Common myeloid progenitor, CD34-positive (primary cell): ENCODE results near the gene TMEM198.

ENCODE experiments used
- CTCF ChIA-PET: fragments of 350-600 bp; sonication (Branson Sonifier 250); formaldehyde crosslinking; loops from one replicate; lab custom pipeline; 2021; ENCODE audit warnings: antibody characterized with exemption; lab: Charles Lee
- POLR2A ChIA-PET: fragments of 350-600 bp; sonication (Branson Sonifier 250); formaldehyde crosslinking; loops from one replicate; lab custom pipeline; 2021; ENCODE audit warnings: antibody characterized with exemption; lab: Charles Lee
- DNase-seq, 3 donors: peaks; one replicate each; pipeline versions ENCODE4 v3.0.0 to v3.0.0-alpha.2; 2013
- H3K27ac ChIP-seq, 2 experiments: 1 replicate in 1 of 2; 2 replicates in 1 of 2; pipeline ENCODE4 v1.7.0; 2013; ENCODE audit warnings: inconsistent platforms in 2 of 2, low read length in 2 of 2, mild to moderate bottlenecking in 2 of 2, low read depth in 1 of 2, moderate library complexity in 1 of 2; ENCODE audit not compliant: severe bottlenecking in 2 of 2, insufficient read depth in 1 of 2, poor library complexity in 1 of 2
- H3K27me3 ChIP-seq, 5 experiments: replicated peaks in 2 of 5; 1 replicate in 3 of 5; 2 replicates in 2 of 5; pipeline versions ENCODE4 v1.6.1 to v1.7.0; 2013; ENCODE audit warnings: low read length in 4 of 5, mild to moderate bottlenecking in 2 of 5, moderate library complexity in 2 of 5, inconsistent platforms in 1 of 5; ENCODE audit not compliant: insufficient read depth in 5 of 5, control insufficient read depth in 4 of 5
- H3K36me3 ChIP-seq, 4 experiments: 1 replicate in 2 of 4; 2 replicates in 2 of 4; pipeline versions ENCODE4 v1.6.1 to v1.7.0; 2013; ENCODE audit warnings: low read length in 3 of 4, control low read depth in 1 of 4, mild to moderate bottlenecking in 1 of 4; ENCODE audit not compliant: control insufficient read depth in 4 of 4, insufficient read depth in 4 of 4
- H3K4me1 ChIP-seq, 4 experiments: 1 replicate in 3 of 4; 2 replicates in 1 of 4; pipeline versions ENCODE4 v1.6.1 to v1.7.1; 2013; ENCODE audit warnings: low read length in 3 of 4, mild to moderate bottlenecking in 3 of 4, control low read depth in 1 of 4, inconsistent platforms in 1 of 4, moderate library complexity in 1 of 4; ENCODE audit not compliant: control insufficient read depth in 4 of 4, insufficient read depth in 4 of 4; ENCODE audit errors: control extremely low read depth in 1 of 4
- H3K4me3 ChIP-seq, 7 experiments: 1 replicate in 4 of 7; 2 replicates in 3 of 7; pipeline versions ENCODE4 v1.5.1 to v1.7.0; 2013; ENCODE audit warnings: mild to moderate bottlenecking in 7 of 7, low read length in 6 of 7, moderate library complexity in 6 of 7, inconsistent platforms in 2 of 7, low read depth in 2 of 7, control low read depth in 1 of 7; ENCODE audit not compliant: insufficient read depth in 4 of 7, control insufficient read depth in 1 of 7; ENCODE audit errors: extremely low read depth in 1 of 7
- H3K9me3 ChIP-seq, 5 experiments: 1 replicate in 4 of 5; 2 replicates in 1 of 5; pipeline versions ENCODE4 v1.6.1 to v1.7.1; 2013; ENCODE audit warnings: low read length in 4 of 5, mild to moderate bottlenecking in 2 of 5, inconsistent platforms in 1 of 5, low read depth in 1 of 5, moderate library complexity in 1 of 5; ENCODE audit not compliant: control insufficient read depth in 4 of 5, insufficient read depth in 2 of 5; ENCODE audit errors: control extremely low read depth in 1 of 5
- WGBS: methylation state at CpG from one replicate; pipeline ENCODE4 v1.1.5; 2013; ENCODE audit not compliant: insufficient coverage; 5-methylcytosine and 5-hydroxymethylcytosine counted together

TMEM198 gene

DNA sequence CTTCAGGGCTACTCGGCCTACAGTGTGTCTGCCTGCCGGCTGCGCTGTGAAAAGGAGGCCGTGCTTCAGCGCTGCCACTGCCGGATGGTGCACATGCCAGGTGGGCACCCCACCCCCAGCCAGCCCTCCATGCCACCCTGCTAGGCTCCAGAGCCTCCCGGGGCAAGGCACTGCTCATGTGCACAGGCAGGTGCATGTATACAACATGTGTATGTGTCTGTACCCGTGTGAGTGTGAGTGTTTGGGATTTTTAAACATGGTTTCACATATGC lies 11.5 kb upstream of the TMEM198 start:
- ChIA-PET CTCF (interaction anchor here (2.0 to 43.1 kb wide), 4 partner anchors 7 to 131 kb away, joined by 4 to 1724 read pairs (median 90); partner anchors contain the start of genes ASIC4 and GMPPA), POLR2A (no interaction called here)
- H3K4me1 ChIP-seq = peaks cover 0 to 3% (median 0%) of the 10 kb centered on the region in 4 experiments
- H3K9me3 ChIP-seq = no peaks in the 10 kb centered on the region
- WGBS = 85% methylated on average over 7 of the region's 8 CpGs
- H3K27ac ChIP-seq = no peak overlapping the region
- DNase-seq = no peak
- no peaks in the 10 kb centered on the region for H3K36me3 ChIP-seq
- H3K4me3 ChIP-seq = no peak overlapping the region
- peaks cover 2 to 51% (median 36%) of the 10 kb centered on the region in 5 experiments for H3K27me3 ChIP-seq

DNA sequence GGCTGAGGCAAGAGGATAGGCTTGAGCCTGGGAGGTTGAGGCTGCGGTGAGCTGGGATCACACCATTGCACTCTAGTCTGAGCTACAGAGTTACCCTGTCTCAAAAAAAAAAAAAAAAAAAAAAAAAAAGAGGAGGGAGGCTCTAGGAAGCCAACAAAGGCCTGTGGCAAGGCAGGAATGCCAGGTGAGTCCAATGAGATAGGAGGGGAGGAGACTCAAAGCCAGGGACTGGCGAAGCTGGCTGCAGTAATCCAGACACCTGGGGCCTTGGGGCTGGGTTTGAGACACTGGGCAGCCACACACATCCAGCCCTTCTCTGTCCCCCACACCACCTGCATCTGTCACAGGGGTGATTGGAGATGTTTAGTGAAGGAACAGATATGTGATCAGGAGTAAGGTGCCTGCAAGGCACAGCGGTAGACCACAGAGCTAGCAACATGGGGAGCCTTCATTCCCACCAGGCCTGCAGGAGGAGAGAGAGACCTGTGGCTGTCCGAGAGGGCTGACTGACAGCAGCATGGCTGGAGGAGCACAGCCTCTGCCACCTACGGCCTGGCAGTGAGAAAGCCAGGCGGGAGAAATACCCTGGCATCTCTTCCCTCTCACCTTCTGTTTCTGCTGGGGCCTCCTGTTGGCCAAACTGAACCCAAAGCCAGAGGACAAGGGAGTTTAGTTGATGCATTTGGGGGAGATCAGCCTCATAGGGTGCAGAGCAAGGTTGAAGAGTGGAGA lies 9.7 kb upstream of the TMEM198 start:
- no peak for DNase-seq
- Histone ChIP-seq H3K9me3 (no peaks in the 10 kb centered on the region), H3K4me3 (no peak overlapping the region), H3K36me3 (no peaks in the 10 kb centered on the region), H3K27ac (no peak overlapping the region), H3K27me3 (peaks cover under 1 to 33% (median 29%) of the 10 kb centered on the region in 5 experiments), H3K4me1 (peaks cover 0 to 3% (median 0%) of the 10 kb centered on the region in 4 experiments)
- POLR2A ChIA-PET = no interaction called here
- 96% methylated on average over 2 of the region's 6 CpGs for WGBS
- CTCF ChIA-PET = interaction anchor here (1.2 to 43.1 kb wide), 2 partner anchors 7 to 42 kb away, joined by 4 to 1724 read pairs; partner anchors contain the start of genes ASIC4 and GMPPA

DNA sequence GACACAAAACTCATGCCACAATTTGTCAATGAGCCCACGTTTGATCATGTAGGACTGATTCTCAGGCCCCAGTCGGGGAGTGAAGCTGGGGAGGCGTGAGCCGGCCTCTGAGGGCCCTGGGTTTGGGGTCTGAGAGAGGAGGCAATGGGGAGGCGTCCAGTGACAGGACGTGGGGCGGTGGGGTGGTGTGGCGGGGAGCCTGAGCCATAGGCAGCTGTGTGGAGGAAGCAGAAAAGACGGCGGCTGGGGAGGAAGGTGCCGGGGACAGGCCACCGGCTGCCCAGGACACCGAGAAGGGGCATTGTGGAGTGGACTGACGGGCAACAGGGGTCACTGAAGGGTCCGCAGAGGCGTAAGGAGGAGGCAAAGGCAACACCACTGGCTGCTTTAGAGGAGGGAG lies 7.4 kb upstream of the TMEM198 start:
- Histone ChIP-seq H3K4me3 (no peak overlapping the region), H3K27ac (no peak overlapping the region), H3K9me3 (no peaks in the 10 kb centered on the region), H3K36me3 (no peaks in the 10 kb centered on the region), H3K4me1 (no peaks in the 10 kb centered on the region), H3K27me3 (peaks cover 0 to 16% (median 12%) of the 10 kb centered on the region in 5 experiments)
- POLR2A ChIA-PET = no interaction called here
- CTCF ChIA-PET = interaction anchor here (7.1 to 43.1 kb wide), 4 partner anchors 9 to 107 kb away, joined by 81 to 1724 read pairs (median 121); partner anchors contain the start of genes ASIC4 and GMPPA
- 89% methylated on average over 14 of the region's 16 CpGs for WGBS
- DNase-seq = no peak

DNA sequence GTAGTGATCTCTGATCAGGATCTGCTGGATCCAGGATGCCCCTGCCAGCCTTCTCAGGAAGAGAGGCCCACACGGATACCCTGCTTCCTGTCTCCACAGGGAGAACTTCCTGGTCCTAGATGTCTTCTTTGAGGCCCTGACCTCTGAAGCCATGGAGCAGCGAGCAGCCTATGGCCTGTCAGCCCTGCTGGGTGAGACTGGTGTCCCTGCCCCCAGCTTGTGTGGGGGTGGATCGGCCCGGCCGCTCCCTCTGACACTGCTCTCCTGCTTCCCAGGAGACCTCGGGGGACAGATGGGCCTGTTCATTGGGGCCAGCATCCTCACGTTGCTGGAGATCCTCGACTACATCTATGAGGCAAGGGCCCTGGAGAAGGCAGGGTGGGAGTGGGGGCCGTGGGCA lies 6.9 kb upstream of the TMEM198 start:
- 88% methylated on average over 6 of the region's 9 CpGs for WGBS
- H3K9me3 ChIP-seq = no peaks in the 10 kb centered on the region
- DNase-seq = no peak
- ChIA-PET CTCF (interaction anchor here (1.0 to 43.1 kb wide), 5 partner anchors 9 to 151 kb away, joined by 4 to 1724 read pairs (median 117); partner anchors contain the start of genes ASIC4 and GMPPA), POLR2A (no interaction called here)
- H3K4me3 ChIP-seq = no peak overlapping the region
- H3K4me1 ChIP-seq = peaks cover 0 to 5% (median 4%) of the 10 kb centered on the region in 4 experiments
- no peak overlapping the region for H3K27ac ChIP-seq
- no peaks in the 10 kb centered on the region for H3K36me3 ChIP-seq
- peaks cover 0 to 14% (median 9%) of the 10 kb centered on the region in 5 experiments for H3K27me3 ChIP-seq

DNA sequence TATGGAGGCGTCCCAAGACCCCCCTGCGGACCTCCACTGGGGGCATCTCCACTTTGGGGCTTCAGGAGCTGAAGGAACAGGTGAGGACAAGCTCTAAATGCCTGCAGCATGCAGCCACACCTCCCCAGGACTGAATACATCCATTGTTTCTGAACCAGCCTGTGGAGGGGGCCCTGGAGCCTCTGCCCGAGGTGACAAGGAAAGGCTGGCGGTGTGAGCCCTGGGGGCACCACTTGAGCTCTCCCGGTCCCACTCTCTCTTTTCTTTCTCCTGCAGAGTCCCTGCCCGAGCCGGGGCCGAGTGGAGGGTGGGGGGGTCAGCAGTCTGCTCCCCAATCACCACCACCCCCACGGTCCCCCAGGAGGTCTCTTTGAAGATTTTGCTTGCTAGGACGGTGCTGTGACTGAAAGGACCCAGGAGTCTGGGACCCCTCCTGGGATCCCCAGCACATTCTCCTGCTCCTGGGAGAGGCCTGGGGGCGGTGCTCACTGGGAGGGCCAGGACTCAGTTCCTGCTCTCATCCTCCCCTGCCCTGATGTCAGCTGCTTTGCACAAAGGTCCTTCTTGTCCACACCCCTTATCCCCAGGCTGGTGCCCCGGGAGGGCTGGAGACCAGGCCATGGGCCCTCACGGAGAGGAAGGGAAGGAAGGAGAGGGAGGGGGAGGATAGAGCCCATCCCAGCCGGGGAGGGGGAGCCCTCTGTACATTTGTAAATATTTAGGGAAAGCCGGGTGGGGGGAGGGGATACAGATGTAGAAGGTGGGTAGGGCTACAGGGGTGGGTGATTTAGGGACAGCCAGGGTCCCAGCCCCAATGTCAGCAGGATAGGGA lies 6.0 kb upstream of the TMEM198 start:
- 80% methylated on average over 7 of the region's 15 CpGs for WGBS
- no peak overlapping the region for H3K27ac ChIP-seq
- CTCF ChIA-PET = interaction anchor here (1.0 to 43.1 kb wide), 5 partner anchors 10 to 150 kb away, joined by 4 to 1724 read pairs (median 117); partner anchors contain the start of genes ASIC4 and GMPPA
- H3K27me3 ChIP-seq = peaks cover 0 to 16% (median 10%) of the 10 kb centered on the region in 5 experiments
- H3K9me3 ChIP-seq = no peaks in the 10 kb centered on the region
- H3K4me3 ChIP-seq = no peak overlapping the region
- no peaks in the 10 kb centered on the region for H3K36me3 ChIP-seq
- DNase-seq = no peak
- POLR2A ChIA-PET = no interaction called here
- H3K4me1 ChIP-seq = peaks cover 0 to 14% (median 9%) of the 10 kb centered on the region in 4 experiments

DNA sequence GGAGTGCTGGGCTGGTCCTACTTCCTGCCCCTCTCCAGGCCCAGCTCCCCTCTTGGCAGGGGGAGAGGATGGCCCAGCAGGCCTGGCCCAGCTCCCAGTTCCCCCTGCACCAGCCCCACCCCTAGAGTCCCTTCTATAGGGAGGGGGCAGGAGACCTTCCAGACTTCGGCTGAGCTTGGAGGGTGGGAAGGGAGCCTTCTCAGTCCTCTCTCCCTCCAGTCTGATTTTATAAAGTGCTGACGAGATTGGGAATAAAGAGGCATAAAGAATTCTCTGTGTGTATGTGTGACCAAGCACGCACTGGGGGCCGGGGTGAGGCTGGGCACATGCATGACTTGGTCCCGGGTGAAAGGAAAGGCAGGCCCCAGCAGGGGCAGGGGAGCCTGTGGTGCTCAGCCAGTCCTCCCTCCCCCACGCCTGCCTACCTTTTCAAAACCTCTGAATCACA lies 5.3 kb upstream of the TMEM198 start:
- H3K36me3 ChIP-seq = no peaks in the 10 kb centered on the region
- CTCF ChIA-PET = interaction anchor here (1.5 to 43.1 kb wide), 7 partner anchors 11 to 151 kb away, joined by 3 to 1724 read pairs (median 81); partner anchors contain the start of genes ASIC4 and GMPPA
- H3K27ac ChIP-seq = no peak overlapping the region
- DNase-seq = no peak
- H3K4me3 ChIP-seq = no peak overlapping the region
- WGBS = 87% methylated on average over 3 of the region's 6 CpGs
- H3K27me3 ChIP-seq = peaks cover 0 to 14% (median 12%) of the 10 kb centered on the region in 5 experiments
- POLR2A ChIA-PET = no interaction called here
- H3K9me3 ChIP-seq = no peaks in the 10 kb centered on the region
- peaks cover 0 to 20% (median 15%) of the 10 kb centered on the region in 4 experiments for H3K4me1 ChIP-seq
